A673 (cell line): ENCODE measurements around the gene ECM2.

Experiments used
- EZH2 ChIP-seq: fragments of 200-600 bp; sonication (generic); IDR thresholded peaks from 2 replicates; pipeline ENCODE4 v1.6.1; 2017; ENCODE audit warnings: borderline replicate concordance, low read depth, mild to moderate bottlenecking, mixed read lengths, antibody characterized with exemption, low read length; ENCODE audit not compliant: poor library complexity, severe bottlenecking
- TF ChIP-seq, protein P1 (sequence below): fragments of 300-800, 200-600 bp; sonication (generic); conservative IDR thresholded peaks from 2 replicates; pipeline ENCODE4 v1.5.1; 2017; ENCODE audit warnings: low read depth, mild to moderate bottlenecking, antibody characterized with exemption, low read length, moderate library complexity, mixed read lengths

DNA sequence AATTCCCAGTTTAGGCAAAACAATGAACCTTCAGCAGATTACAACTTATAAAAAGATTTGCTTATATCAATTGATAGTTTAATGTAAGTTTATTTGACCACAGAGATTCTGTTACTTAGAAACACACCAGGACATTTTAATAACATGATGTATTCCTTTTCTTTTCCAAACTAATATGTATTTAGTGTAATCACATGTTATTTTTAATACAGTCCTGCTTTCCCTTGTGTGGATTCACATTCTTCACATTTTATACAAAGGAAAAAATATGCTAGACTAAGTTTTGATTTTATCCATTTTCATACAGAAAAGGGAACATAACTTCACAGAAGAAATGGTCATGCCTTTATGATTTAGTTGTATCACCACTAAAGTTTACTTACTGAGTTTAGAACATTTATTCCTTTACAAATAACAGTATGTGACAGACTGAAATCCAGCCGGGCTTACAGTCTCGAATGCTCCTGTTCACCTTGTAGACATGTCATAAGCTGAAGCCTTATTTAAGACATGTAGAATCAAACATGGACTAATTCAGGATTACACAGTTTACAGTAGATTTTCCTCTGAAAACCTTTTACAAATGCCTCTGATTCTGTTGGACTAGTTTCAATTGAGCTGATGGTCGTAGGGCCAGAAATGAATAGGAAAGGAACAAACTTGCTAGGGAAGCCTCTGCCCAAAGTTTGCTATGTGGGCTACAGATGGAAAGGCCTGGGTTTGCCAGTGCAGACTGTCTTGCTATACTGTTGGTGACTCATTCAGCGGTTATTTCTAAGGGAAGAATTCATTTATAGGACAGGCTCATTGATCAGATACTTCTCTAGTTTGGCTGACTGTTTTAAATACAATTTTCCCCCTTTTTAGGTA lies 46.9 kb downstream of the ECM2 start:
- TF ChIP-seq, protein P1, sequence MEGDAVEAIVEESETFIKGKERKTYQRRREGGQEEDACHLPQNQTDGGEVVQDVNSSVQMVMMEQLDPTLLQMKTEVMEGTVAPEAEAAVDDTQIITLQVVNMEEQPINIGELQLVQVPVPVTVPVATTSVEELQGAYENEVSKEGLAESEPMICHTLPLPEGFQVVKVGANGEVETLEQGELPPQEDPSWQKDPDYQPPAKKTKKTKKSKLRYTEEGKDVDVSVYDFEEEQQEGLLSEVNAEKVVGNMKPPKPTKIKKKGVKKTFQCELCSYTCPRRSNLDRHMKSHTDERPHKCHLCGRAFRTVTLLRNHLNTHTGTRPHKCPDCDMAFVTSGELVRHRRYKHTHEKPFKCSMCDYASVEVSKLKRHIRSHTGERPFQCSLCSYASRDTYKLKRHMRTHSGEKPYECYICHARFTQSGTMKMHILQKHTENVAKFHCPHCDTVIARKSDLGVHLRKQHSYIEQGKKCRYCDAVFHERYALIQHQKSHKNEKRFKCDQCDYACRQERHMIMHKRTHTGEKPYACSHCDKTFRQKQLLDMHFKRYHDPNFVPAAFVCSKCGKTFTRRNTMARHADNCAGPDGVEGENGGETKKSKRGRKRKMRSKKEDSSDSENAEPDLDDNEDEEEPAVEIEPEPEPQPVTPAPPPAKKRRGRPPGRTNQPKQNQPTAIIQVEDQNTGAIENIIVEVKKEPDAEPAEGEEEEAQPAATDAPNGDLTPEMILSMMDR: no peak
- TF ChIP-seq EZH2: no peak
